ENCODE results near the gene SLC29A4. TPM values are rescaled to one million over a fixed set of nuclear protein-coding genes. Genes with fewer than 3 reads are reported as not detected.
"Not testable (repeated sequence)": the region's sequence is repeated elsewhere in the genome, so short reads cannot be mapped to it uniquely, and the experiment has no call there.

SLC29A4 gene
- total RNA-seq, 1 experiment from 2014 or later, result 8.9 TPM

DNA sequence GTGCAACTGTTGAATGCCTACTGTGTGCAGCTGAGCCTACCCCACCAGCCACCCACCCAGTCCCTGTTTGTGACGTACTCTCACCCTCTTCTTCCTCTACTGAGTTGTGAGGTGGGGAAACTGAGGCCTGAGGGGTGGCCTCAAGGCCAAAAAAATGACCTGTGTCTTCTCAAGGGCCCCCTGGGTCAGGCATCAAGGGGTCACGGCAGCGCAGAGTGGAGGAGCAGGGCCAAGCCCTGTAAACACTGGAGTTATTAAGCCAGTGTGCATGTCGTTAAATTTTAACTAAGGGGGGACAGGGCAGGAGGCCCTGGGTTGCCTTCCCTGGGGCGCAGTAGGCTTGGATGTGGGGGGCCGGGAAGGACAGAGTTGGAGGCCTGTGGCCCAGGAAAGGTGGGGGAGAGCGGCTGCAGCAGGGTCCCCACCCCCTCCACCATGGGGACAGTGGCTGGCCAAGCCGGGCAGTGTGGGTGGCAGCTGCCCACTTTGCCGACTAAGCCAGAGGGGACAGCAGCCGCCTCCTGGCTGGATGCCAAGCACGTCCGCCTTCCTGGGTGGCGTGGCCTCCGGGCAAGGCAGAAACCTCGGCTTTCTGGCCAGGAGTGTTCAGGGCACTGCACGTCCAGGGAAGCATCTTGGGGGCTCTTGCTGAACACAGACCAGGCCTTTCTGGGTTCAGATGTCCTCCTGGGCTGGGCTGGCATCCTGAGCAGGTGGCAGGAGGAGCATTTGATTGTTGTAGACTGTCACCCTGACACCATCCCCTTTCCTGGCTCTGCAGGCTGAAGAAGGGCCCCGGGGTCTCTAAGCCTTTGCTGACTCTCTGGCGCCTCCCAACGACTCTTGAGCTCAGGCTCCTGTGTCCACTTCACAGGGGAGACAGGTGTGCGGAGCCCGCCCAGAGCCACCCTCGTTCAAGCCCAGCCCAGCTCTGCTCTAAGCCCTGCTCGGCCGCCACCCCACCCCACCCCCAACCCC lies 1.9 kb downstream of the SLC29A4 start:
- TF ChIP-seq, protein P1, sequence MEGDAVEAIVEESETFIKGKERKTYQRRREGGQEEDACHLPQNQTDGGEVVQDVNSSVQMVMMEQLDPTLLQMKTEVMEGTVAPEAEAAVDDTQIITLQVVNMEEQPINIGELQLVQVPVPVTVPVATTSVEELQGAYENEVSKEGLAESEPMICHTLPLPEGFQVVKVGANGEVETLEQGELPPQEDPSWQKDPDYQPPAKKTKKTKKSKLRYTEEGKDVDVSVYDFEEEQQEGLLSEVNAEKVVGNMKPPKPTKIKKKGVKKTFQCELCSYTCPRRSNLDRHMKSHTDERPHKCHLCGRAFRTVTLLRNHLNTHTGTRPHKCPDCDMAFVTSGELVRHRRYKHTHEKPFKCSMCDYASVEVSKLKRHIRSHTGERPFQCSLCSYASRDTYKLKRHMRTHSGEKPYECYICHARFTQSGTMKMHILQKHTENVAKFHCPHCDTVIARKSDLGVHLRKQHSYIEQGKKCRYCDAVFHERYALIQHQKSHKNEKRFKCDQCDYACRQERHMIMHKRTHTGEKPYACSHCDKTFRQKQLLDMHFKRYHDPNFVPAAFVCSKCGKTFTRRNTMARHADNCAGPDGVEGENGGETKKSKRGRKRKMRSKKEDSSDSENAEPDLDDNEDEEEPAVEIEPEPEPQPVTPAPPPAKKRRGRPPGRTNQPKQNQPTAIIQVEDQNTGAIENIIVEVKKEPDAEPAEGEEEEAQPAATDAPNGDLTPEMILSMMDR (conservative IDR thresholded peaks at IDR 0.05; ENCODE audit: low read depth, low read length), result peak; percentile 31; the same call in 1 of the 2 replicates
- TF ChIP-seq EZH2 (IDR thresholded peaks at IDR 0.05; ENCODE audit: low read length, unreplicated experiment), result no peak
- no peaks in the 10 kb centered on the region for H3K9me2 ChIP-seq (replicated peaks; ENCODE audit: low read length)
- H3K27ac ChIP-seq (ENCODE audit: low read length), result no peak overlapping the region
- no peak overlapping the region for H3K4me3 ChIP-seq (ENCODE audit: low read length)
- no peaks in the 10 kb centered on the region for H3K79me2 ChIP-seq (ENCODE audit: low read length)
- no peaks in the 10 kb centered on the region for H3K9me3 ChIP-seq (ENCODE audit: low read length)
- H3K27me3 ChIP-seq (ENCODE audit: low read length), result no peaks in the 10 kb centered on the region
- no peaks in the 10 kb centered on the region for H3K36me3 ChIP-seq (ENCODE audit: low read depth, low read length)
- intact Hi-C loops (cut with micrococcal nuclease), result no loop called here
- H3K4me2 ChIP-seq (ENCODE audit: low read length), result no peak overlapping the region
- H3K9ac ChIP-seq (ENCODE audit: low read length), result no peak overlapping the region
- DNase-seq (peak; percentile 29), ATAC-seq (peak; percentile 32; the same call in 1 of the 2 replicates)
- CTCF ChIA-PET, result no interaction called here
- no TSS peak for BruUV-seq (replicated peaks)
- no peak overlapping the region for H2AFZ ChIP-seq (ENCODE audit: low read length)
- POLR2A ChIA-PET (ENCODE audit: unreplicated experiment), result no interaction called here
- H3K4me1 ChIP-seq (ENCODE audit: insufficient read depth, low read length), result no peaks in the 10 kb centered on the region
- no peaks in the 10 kb centered on the region for H4K20me1 ChIP-seq (ENCODE audit: low read length)
- no peaks in the 10 kb centered on the region for H3F3A ChIP-seq (ENCODE audit: low read length, unreplicated experiment)

DNA sequence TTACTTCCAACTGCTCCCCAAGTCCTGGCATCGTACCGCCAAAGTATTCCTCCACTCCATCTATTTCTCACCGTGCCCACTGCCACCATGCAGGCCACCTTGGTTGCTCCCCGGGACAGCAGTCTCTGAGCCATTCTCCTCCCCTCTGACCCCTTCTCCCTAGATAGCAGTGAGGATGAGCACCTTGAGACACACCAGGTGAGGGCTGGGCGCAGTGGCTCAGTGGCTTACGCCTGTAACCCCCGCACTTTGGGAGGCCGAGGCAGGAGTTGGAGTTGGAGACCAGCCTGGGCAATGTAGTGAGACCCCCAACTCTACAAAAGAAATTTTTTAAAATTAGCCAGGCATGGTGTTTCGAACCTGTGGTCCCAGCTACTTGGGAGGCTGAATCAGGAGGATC lies 4.2 kb downstream of the SLC29A4 start:
- no peak overlapping the region for H3K27ac ChIP-seq (ENCODE audit: low read length)
- no peak for TF ChIP-seq EZH2 (IDR thresholded peaks at IDR 0.05; ENCODE audit: low read length, unreplicated experiment)
- TF ChIP-seq, protein P1 (conservative IDR thresholded peaks at IDR 0.05; ENCODE audit: low read depth, low read length), result no peak
- no peak for TF ChIP-seq EZH2phosphoT487 (IDR thresholded peaks at IDR 0.05; ENCODE audit: borderline replicate concordance, low read length)
- H4K20me1 ChIP-seq (ENCODE audit: low read length), result no peaks in the 10 kb centered on the region
- no peaks in the 10 kb centered on the region for H3K9me2 ChIP-seq (replicated peaks; ENCODE audit: low read length)
- H3K9ac ChIP-seq (ENCODE audit: low read length), result no peak overlapping the region
- H3K4me3 ChIP-seq (ENCODE audit: low read length), result no peak overlapping the region
- no peaks in the 10 kb centered on the region for H3K79me2 ChIP-seq (ENCODE audit: low read length)
- H3K36me3 ChIP-seq (ENCODE audit: low read depth, low read length), result no peaks in the 10 kb centered on the region
- H2AFZ ChIP-seq (ENCODE audit: low read length), result no peak overlapping the region
- ATAC-seq (no peak), DNase-seq (no peak)
- no peaks in the 10 kb centered on the region for H3K27me3 ChIP-seq (ENCODE audit: low read length)
- H3F3A ChIP-seq (ENCODE audit: low read length, unreplicated experiment), result no peaks in the 10 kb centered on the region
- CTCF ChIA-PET, result no interaction called here
- no peaks in the 10 kb centered on the region for H3K4me1 ChIP-seq (ENCODE audit: insufficient read depth, low read length)
- H3K9me3 ChIP-seq (ENCODE audit: low read length), result no peaks in the 10 kb centered on the region
- POLR2A ChIA-PET (ENCODE audit: unreplicated experiment), result no interaction called here
- no peak overlapping the region for H3K4me2 ChIP-seq (ENCODE audit: low read length)
- no TSS peak for BruUV-seq (replicated peaks)
- intact Hi-C loops (cut with micrococcal nuclease), result no loop called here

DNA sequence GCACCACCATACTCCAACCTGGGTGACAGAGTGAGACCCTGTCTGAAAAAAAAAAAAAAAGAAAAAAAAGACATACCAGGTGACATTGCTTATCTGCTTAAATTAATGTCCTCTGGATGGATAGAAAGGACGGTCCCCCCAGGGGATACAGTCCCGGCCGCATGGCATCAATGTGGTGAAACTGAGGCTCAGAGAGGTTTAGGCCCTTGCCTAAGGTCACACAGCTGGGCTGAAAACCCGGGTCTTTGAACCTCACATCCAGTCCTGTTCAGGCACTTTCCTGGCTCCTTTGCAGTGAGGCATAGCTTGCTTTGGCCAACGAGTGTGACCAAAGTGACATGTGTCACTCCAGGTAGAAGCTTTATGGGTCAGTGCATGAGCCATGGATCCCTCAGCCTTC lies 4.6 kb downstream of the SLC29A4 start:
- DNase-seq; H2AFZ ChIP-seq (ENCODE audit: low read length); CTCF ChIA-PET; BruUV-seq (replicated peaks); H3K9ac ChIP-seq (ENCODE audit: low read length); ATAC-seq; H3K9me3 ChIP-seq (ENCODE audit: low read length); H3K36me3 ChIP-seq (ENCODE audit: low read depth, low read length); POLR2A ChIA-PET (ENCODE audit: unreplicated experiment); H3K4me1 ChIP-seq (ENCODE audit: insufficient read depth, low read length); H4K20me1 ChIP-seq (ENCODE audit: low read length); H3F3A ChIP-seq (ENCODE audit: low read length, unreplicated experiment); H3K27me3 ChIP-seq (ENCODE audit: low read length); H3K79me2 ChIP-seq (ENCODE audit: low read length); intact Hi-C loops (cut with micrococcal nuclease); H3K4me3 ChIP-seq (ENCODE audit: low read length); H3K27ac ChIP-seq (ENCODE audit: low read length); H3K4me2 ChIP-seq (ENCODE audit: low read length); H3K9me2 ChIP-seq (replicated peaks; ENCODE audit: low read length): not testable (repeated sequence)

Data from PC-3 (cell line).